OCI-LY7 (cell line): ENCODE measurements around the gene PSMC3. TPM values are rescaled to one million over a fixed set of nuclear protein-coding genes. Genes with fewer than 3 reads are reported as not detected.

Source experiments
- BruUV-seq: library from RNA; stranded (reverse); fragments of 400-500 nt; replicated peaks from 2 replicates; lab custom pipeline; 2021; lab: Mats Ljungman, UMichigan
- CTCF ChIA-PET: fragments of 300-600 bp; sonication (Branson Sonifier 250); formaldehyde crosslinking; loops from one replicate; lab custom pipeline; 2022; ENCODE audit warnings: antibody characterized with exemption; ENCODE audit not compliant: unreplicated experiment; lab: Charles Lee
- POLR2A ChIA-PET: fragments of 300-600 bp; sonication (Branson Sonifier 250); formaldehyde crosslinking; loops from one replicate; lab custom pipeline; 2022; ENCODE audit warnings: antibody characterized with exemption; lab: Charles Lee
- DNase-seq: peaks from one replicate; pipeline ENCODE4 v3.0.0-alpha.2; 2015; ENCODE audit warnings: low spot score
- H2AFZ ChIP-seq: fragments of 200-600 bp; sonication (generic), shearing (Covaris generic); 2 replicates; pipeline ENCODE4 v1.6.1; 2014; ENCODE audit warnings: mild to moderate bottlenecking, antibody characterized with exemption, low read length, moderate library complexity
- H3K27ac ChIP-seq: fragments of 200-600 bp; sonication (generic); 2 replicates; pipeline ENCODE4 v1.5.1; 2014; ENCODE audit warnings: mixed run types, low read depth, mild to moderate bottlenecking, moderate library complexity, low read length, inconsistent platforms; ENCODE audit not compliant: poor library complexity, severe bottlenecking
- H3K36me3 ChIP-seq: fragments of 200-600 bp; sonication (generic); 2 replicates; pipeline ENCODE4 v1.6.1; 2014; ENCODE audit warnings: mild to moderate bottlenecking, antibody characterized with exemption, low read length, moderate library complexity, mixed read lengths; ENCODE audit not compliant: insufficient read depth
- H3K4me1 ChIP-seq: fragments of 200-600 bp; sonication (generic); 2 replicates; pipeline ENCODE4 v1.5.1; 2014; ENCODE audit warnings: mild to moderate bottlenecking, low read length; ENCODE audit not compliant: insufficient read depth, poor library complexity, severe bottlenecking
- H3K4me2 ChIP-seq: fragments of 200-600 bp; sonication (generic); 2 replicates; pipeline ENCODE4 v1.6.1; 2014; ENCODE audit warnings: mild to moderate bottlenecking, low read length
- H3K4me3 ChIP-seq: fragments of 200-600 bp; sonication (generic); 2 replicates; pipeline ENCODE4 v1.5.1; 2014; ENCODE audit warnings: mild to moderate bottlenecking, low read depth, low read length; ENCODE audit not compliant: poor library complexity, severe bottlenecking
- H3K79me2 ChIP-seq: fragments of 200-600 bp; sonication (generic); 2 replicates; pipeline ENCODE4 v1.6.1; 2016; ENCODE audit warnings: low read depth, mild to moderate bottlenecking, low read length, moderate library complexity, mixed read lengths; ENCODE audit not compliant: insufficient read depth
- H3K9me2 ChIP-seq: fragments of 200-600 bp; sonication (generic); 2 replicates; pipeline ENCODE4 v1.6.1; 2016; ENCODE audit warnings: mild to moderate bottlenecking, low read length, mixed read lengths; ENCODE audit not compliant: insufficient read depth
- H3K9me3 ChIP-seq: fragments of 200-600 bp; sonication (generic); 2 replicates; pipeline ENCODE4 v1.6.1; 2014; ENCODE audit warnings: mild to moderate bottlenecking, mixed run types, low read length, mixed read lengths
- H4K20me1 ChIP-seq: fragments of 200-600 bp; sonication (generic); 2 replicates; pipeline ENCODE4 v1.6.1; 2014; ENCODE audit warnings: mild to moderate bottlenecking, antibody characterized with exemption, low read length, moderate library complexity, mixed read lengths; ENCODE audit not compliant: insufficient read depth
- CTCF ChIP-seq: fragments of 200-600 bp; sonication (generic); conservative IDR thresholded peaks from 2 replicates; pipeline ENCODE4 v1.5.1; 2014; ENCODE audit warnings: mild to moderate bottlenecking, antibody characterized with exemption, low read length, moderate library complexity, mixed read lengths
- EZH2phosphoT487 ChIP-seq: fragments of 200-600 bp; sonication (generic); IDR thresholded peaks from 2 replicates; pipeline ENCODE4 v1.6.1; 2018; ENCODE audit warnings: low read depth, borderline replicate concordance, mild to moderate bottlenecking, mixed run types, antibody characterized with exemption, low read length, moderate library complexity, mixed read lengths
- intact Hi-C: fragments of 100-400 bp; cut with micrococcal nuclease; formaldehyde crosslinking; loops from one replicate; pipeline ENCODE4 v1.10.0; 2022; ENCODE audit not compliant: unreplicated experiment
- total RNA-seq, 2 experiments: library from RNA; depleted of rRNA in 1 of 2; stranded (reverse); fragments of >200 nt in 1 of 2; shearing (Covaris generic) in 1 of 2; gene quantifications; 2 replicates each; pipeline ENCODE4 v1.2.3, GENCODE V29; 2014 to 2022

The PSMC3 gene
- total RNA-seq, 2 experiments from 2014 or later, result 122 to 144 TPM

DNA sequence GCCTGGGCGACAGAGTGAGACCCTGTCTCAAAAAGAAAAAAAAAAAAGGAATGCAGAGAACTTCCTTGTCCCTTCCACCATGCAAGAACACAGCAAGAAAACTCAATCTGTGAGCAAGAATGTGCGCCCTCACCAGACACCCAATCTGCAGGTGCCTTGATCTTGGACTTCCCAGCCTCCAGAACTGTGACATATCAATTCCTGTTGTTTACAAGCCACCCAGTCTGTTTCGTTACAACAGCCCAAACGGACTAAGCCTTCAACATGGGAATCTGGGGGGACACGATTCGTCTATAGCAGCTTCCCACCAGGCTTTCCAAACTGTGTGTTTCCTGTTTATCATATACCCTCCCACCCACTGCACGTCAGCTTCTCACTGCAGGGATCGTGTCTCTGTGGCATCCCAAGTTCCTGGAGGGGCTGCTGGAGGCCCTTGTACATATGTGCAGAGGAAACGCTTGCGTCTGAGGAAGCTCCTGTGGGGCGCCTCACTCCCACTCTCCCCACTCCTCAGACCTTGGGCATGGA is 11.0 kb upstream of the PSMC3 start:
- Histone ChIP-seq H3K4me1 (no peaks in the 10 kb centered on the region), H3K9me3 (no peaks in the 10 kb centered on the region), H4K20me1 (no peaks in the 10 kb centered on the region), H3K4me2 (no peak overlapping the region), H3K27ac (no peak overlapping the region), H3K9me2 (no peaks in the 10 kb centered on the region), H3K79me2 (no peaks in the 10 kb centered on the region), H2AFZ (no peak overlapping the region), H3K4me3 (no peak overlapping the region), H3K36me3 (no peaks in the 10 kb centered on the region)
- TF ChIP-seq EZH2phosphoT487 (no peak), CTCF (no peak)
- ChIA-PET POLR2A (interaction anchor here (0.7 kb wide), 1 partner anchor 114 kb away, joined by 3 read pairs; no protein-coding TSS in a partner anchor), CTCF (no interaction called here)
- no TSS peak for BruUV-seq
- DNase-seq, result no peak
- intact Hi-C loops, result no loop called here

DNA sequence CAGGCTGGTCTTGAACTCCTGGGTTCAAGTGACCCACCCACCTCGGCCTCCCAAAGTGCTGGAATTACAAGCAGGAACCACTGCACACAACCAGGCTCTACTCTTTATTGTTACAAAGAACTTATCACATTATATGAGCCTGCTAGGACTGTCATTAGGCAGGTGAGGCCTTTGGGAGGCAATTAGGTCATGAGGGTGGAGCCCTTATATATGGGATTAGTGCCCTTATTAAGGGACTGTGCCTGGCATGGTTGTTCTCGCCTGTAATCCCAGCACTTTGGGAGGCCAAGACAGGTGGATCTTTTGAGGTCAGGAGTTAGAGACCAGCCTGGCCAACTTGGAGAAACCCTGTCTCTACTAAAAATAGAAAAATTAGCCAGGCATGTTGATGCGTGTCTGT is 10.5 kb upstream of the PSMC3 start:
- CTCF ChIA-PET, result no interaction called here
- no TSS peak for BruUV-seq
- Histone ChIP-seq H3K9me2 (no peaks in the 10 kb centered on the region), H4K20me1 (no peaks in the 10 kb centered on the region), H3K4me2 (no peak overlapping the region), H2AFZ (no peak overlapping the region), H3K79me2 (no peaks in the 10 kb centered on the region), H3K9me3 (no peaks in the 10 kb centered on the region), H3K27ac (no peak overlapping the region), H3K36me3 (no peaks in the 10 kb centered on the region), H3K4me1 (no peaks in the 10 kb centered on the region), H3K4me3 (no peak overlapping the region)
- DNase-seq, result no peak
- POLR2A ChIA-PET, result interaction anchor here (0.7 kb wide), 2 partner anchors 115 to 154 kb away, joined by 3 to 4 read pairs; no protein-coding TSS in a partner anchor
- TF ChIP-seq CTCF (no peak), EZH2phosphoT487 (no peak)
- intact Hi-C loops, result no loop called here

- Histone ChIP-seq H3K79me2 (no peaks in the 10 kb centered on the region), H3K27ac (no peak overlapping the region), H3K4me2 (no peak overlapping the region), H3K4me1 (no peaks in the 10 kb centered on the region), H3K36me3 (no peaks in the 10 kb centered on the region), H3K9me2 (no peaks in the 10 kb centered on the region), H3K9me3 (no peaks in the 10 kb centered on the region), H3K4me3 (no peak overlapping the region), H2AFZ (no peak overlapping the region), H4K20me1 (no peaks in the 10 kb centered on the region)
- no peak for DNase-seq
- BruUV-seq, result no TSS peak
- intact Hi-C loops, result no loop called here
- ChIA-PET CTCF (no interaction called here), POLR2A (interaction anchor here (0.7 kb wide), 1 partner anchor 429 kb away, joined by 3 read pairs; no protein-coding TSS in a partner anchor)
- TF ChIP-seq CTCF (no peak), EZH2phosphoT487 (no peak)
Observed at GRCh38 chr11:47435687-47436086, 9.4 kb upstream of the PSMC3 start.
